ENCODE measurements around the gene RUNDC3A.

RUNDC3A gene

GRCh38 chr17:44308865-44309264, 464 bp downstream of the RUNDC3A start:
- no peak for TF ChIP-seq FOXM1 (IDR thresholded peaks at IDR 0.05; ENCODE audit: borderline replicate concordance, low read depth)
- no peak for TF ChIP-seq EP300 (IDR thresholded peaks at IDR 0.05; ENCODE audit: borderline replicate concordance)
- TF ChIP-seq YY1 (IDR thresholded peaks at IDR 0.05; ENCODE audit: low read depth) = no peak
- TF ChIP-seq MAX (IDR thresholded peaks at IDR 0.05) = no peak
- TF ChIP-seq CREB1 (IDR thresholded peaks at IDR 0.05; ENCODE audit: low read depth) = no peak
- TF ChIP-seq RAD21 (IDR thresholded peaks at IDR 0.05; ENCODE audit: low read depth) = no peak
- no peak for TF ChIP-seq TAF1 (IDR thresholded peaks at IDR 0.05; ENCODE audit: low read depth)
- TF ChIP-seq ZBTB7A (IDR thresholded peaks at IDR 0.05; ENCODE audit: low read depth) = no peak
- TF ChIP-seq TCF12 (IDR thresholded peaks at IDR 0.05; ENCODE audit: low read depth) = no peak
- no peak for TF ChIP-seq NFIC (IDR thresholded peaks at IDR 0.05)
- no peak for TF ChIP-seq EGR1 (IDR thresholded peaks at IDR 0.05)
- no peak for TF ChIP-seq REST (IDR thresholded peaks at IDR 0.05; ENCODE audit: low read depth)
- no peak for TF ChIP-seq CEBPB (IDR thresholded peaks at IDR 0.05)
- TF ChIP-seq TEAD4 (IDR thresholded peaks at IDR 0.05) = no peak
- TF ChIP-seq, protein P1, sequence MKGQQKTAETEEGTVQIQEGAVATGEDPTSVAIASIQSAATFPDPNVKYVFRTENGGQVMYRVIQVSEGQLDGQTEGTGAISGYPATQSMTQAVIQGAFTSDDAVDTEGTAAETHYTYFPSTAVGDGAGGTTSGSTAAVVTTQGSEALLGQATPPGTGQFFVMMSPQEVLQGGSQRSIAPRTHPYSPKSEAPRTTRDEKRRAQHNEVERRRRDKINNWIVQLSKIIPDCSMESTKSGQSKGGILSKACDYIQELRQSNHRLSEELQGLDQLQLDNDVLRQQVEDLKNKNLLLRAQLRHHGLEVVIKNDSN (IDR thresholded peaks at IDR 0.05) = no peak

- no peak for TF ChIP-seq MAX (IDR thresholded peaks at IDR 0.05)
- TF ChIP-seq EGR1 (IDR thresholded peaks at IDR 0.05) = no peak
- no peak for TF ChIP-seq CREB1 (IDR thresholded peaks at IDR 0.05; ENCODE audit: low read depth)
- no peak for TF ChIP-seq TEAD4 (IDR thresholded peaks at IDR 0.05)
- no peak for TF ChIP-seq ZBTB7A (IDR thresholded peaks at IDR 0.05; ENCODE audit: low read depth)
- no peak for TF ChIP-seq FOXM1 (IDR thresholded peaks at IDR 0.05; ENCODE audit: borderline replicate concordance, low read depth)
- no peak for TF ChIP-seq YY1 (IDR thresholded peaks at IDR 0.05; ENCODE audit: low read depth)
- no peak for TF ChIP-seq CEBPB (IDR thresholded peaks at IDR 0.05)
- no peak for TF ChIP-seq TCF12 (IDR thresholded peaks at IDR 0.05; ENCODE audit: low read depth)
- no peak for TF ChIP-seq EP300 (IDR thresholded peaks at IDR 0.05; ENCODE audit: borderline replicate concordance)
- TF ChIP-seq NFIC (IDR thresholded peaks at IDR 0.05) = no peak
- TF ChIP-seq TAF1 (IDR thresholded peaks at IDR 0.05; ENCODE audit: low read depth) = no peak
- TF ChIP-seq, protein P1 (IDR thresholded peaks at IDR 0.05) = no peak
- no peak for TF ChIP-seq REST (IDR thresholded peaks at IDR 0.05; ENCODE audit: low read depth)
- no peak for TF ChIP-seq RAD21 (IDR thresholded peaks at IDR 0.05; ENCODE audit: low read depth)
Observed at GRCh38 chr17:44309472-44309871, 1.1 kb downstream of the RUNDC3A start.

- no peak for TF ChIP-seq RAD21 (IDR thresholded peaks at IDR 0.05; ENCODE audit: low read depth)
- no peak for TF ChIP-seq NFIC (IDR thresholded peaks at IDR 0.05)
- no peak for TF ChIP-seq CEBPB (IDR thresholded peaks at IDR 0.05)
- TF ChIP-seq YY1 (IDR thresholded peaks at IDR 0.05; ENCODE audit: low read depth) = no peak
- no peak for TF ChIP-seq REST (IDR thresholded peaks at IDR 0.05; ENCODE audit: low read depth)
- TF ChIP-seq TAF1 (IDR thresholded peaks at IDR 0.05; ENCODE audit: low read depth) = no peak
- TF ChIP-seq MAX (IDR thresholded peaks at IDR 0.05) = no peak
- TF ChIP-seq TCF12 (IDR thresholded peaks at IDR 0.05; ENCODE audit: low read depth) = no peak
- TF ChIP-seq FOXM1 (IDR thresholded peaks at IDR 0.05; ENCODE audit: borderline replicate concordance, low read depth) = no peak
- no peak for TF ChIP-seq ZBTB7A (IDR thresholded peaks at IDR 0.05; ENCODE audit: low read depth)
- no peak for TF ChIP-seq EGR1 (IDR thresholded peaks at IDR 0.05)
- TF ChIP-seq, protein P1 (IDR thresholded peaks at IDR 0.05) = no peak
- TF ChIP-seq CREB1 (IDR thresholded peaks at IDR 0.05; ENCODE audit: low read depth) = no peak
- TF ChIP-seq TEAD4 (IDR thresholded peaks at IDR 0.05) = no peak
- no peak for TF ChIP-seq EP300 (IDR thresholded peaks at IDR 0.05; ENCODE audit: borderline replicate concordance)
Observed at GRCh38 chr17:44310188-44310587, 1.8 kb downstream of the RUNDC3A start.

Data from Ishikawa (cell line).